ENCODE data around the gene CDK14. TPM values are rescaled to one million over a fixed set of nuclear protein-coding genes. Genes with fewer than 3 reads are reported as not detected.

CDK14 gene
- polyA plus RNA-seq, 12 donors, result 16.8 to 28.5 (median 23.8) TPM; not detected in 1

- DNase-seq, result peak; percentile 40
Observed at GRCh38 chr7:90595342-90595800, 750 bp upstream of the CDK14 start.

DNA sequence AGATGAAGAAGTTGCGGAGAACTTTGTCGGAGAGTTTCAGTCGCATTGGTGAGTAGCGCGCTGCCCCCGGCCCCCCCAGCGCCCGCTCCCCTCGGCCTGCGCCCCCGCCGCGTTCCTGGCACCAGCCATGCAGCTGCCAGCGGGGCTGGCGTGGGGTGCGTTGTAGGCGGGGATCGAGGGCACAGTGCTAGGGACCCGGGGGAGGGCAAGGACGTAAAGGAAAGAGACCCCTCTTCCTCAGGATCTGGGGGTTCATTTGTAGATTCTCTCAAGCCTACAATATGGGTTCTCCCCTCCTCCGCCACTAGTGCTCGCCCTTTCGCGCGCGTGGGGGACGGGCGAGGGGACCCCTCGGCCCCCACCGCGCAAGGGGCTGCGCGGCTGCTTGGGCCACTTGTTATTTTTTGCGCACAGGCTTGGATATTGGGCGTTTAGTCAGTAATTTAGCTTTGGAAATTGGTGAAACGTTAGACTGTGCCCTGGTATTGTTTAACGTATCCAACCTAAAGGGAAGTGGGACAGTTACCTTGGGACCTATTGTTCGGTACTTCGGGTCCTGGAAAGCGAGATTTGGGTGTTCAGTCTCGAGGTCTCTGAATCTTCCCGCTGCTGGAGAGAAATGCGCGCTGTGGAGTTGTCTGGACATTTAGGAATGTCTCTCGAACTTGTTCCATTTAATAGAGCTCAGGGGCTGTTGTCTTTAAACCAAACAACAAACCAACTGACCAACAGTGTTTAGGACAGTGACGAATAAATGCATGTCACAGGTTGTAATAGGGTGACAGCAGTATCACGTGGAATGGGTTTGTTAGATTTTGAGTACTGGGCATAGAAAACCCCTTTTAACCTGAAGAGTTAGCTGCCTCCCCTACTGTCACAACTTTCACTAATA lies 796 bp downstream of the CDK14 start:
- DNase-seq, result peak; percentile 60

DNA sequence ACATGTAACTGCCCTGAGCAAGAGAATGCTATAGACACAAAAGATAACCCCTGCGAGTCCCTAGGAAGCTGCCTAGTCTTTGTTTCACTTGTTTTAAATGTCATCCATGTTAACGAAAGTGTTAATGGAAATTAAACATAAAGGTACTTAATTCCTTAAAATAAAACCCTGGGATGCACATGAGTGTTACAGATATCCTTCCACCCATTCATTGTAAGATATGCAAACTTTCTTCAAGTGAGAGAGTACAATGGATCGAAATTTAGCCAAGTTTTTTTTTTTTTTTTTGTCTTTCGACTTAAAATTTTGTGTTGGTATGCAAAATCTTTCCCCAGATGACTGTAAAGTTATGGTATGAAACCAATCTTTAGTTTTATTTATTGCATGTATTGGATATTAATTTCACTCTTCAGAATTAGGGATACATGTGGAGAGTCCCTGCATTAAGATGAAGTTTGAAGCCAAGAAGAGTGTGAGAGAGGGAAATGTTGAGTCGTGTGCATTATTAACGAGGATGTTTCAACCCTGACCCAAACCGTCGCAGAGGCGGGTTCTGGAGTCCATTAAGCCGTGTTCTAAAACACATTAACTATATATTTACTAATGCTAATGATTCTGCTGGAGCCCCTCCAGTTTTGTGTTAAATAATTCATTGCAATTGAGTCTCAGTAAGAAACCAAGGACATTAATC lies 1.6 kb downstream of the CDK14 start:
- DNase-seq, result peak; percentile 41

- DNase-seq, result no peak
Observed at GRCh38 chr7:90599038-90599437, 2.9 kb downstream of the CDK14 start.

DNA sequence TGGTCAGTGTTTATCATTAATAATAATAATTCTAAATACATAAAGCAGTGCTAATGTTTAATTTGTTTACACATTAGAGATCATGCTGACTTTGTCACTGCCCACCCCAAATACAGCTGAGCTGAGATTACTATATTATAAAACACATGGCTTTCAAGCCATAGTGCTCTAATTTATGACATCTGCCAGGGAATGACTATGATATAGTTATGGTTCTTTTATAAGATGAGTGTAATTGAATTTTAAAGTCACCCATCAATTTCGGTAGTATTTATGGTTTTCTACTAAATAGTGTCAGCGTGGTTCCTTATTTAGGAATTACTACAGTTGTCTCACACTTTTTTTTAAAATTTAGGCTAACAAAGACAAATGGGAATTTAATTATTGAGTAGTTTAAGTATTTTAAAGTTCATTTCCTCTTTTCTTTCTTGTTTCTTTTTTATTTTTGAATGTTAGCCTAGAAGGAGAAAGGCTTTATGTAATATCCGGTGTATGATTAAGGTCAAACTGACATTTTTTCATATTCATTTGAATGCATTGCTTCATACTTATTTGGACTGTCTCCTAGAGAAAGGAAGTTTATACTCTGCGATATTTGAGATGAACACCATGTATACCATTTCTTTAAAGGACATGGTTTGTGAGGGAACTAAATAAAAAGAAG lies 3.9 kb downstream of the CDK14 start:
- DNase-seq, result no peak

DNA sequence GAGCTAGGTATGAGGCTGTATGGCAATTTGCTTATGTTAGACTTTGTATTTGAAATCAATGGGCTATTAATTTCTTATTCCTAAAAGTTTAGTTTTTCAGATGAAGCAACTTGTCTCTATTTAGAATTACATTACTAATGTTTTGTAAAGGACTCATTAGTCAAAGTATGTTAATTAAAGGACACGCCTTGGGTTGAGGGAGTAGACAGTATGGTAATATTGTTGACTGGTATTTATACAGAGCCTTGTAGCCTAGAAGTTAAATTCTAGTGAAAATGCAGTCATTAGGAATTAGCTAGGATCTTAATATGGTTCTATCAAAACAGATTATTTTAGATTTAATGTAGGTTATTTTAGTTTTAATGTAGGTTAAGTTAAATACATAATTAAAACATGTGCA lies 6.2 kb downstream of the CDK14 start:
- DNase-seq, result no peak

GRCh38 chr7:90603346-90603745 lies 7.2 kb downstream of the CDK14 start:
- no peak for DNase-seq

GRCh38 chr7:90604383-90604782 lies 8.3 kb downstream of the CDK14 start:
- no peak for DNase-seq

- peak; percentile 24 for DNase-seq
Observed at GRCh38 chr7:90605055-90605454, 8.9 kb downstream of the CDK14 start.

DNA sequence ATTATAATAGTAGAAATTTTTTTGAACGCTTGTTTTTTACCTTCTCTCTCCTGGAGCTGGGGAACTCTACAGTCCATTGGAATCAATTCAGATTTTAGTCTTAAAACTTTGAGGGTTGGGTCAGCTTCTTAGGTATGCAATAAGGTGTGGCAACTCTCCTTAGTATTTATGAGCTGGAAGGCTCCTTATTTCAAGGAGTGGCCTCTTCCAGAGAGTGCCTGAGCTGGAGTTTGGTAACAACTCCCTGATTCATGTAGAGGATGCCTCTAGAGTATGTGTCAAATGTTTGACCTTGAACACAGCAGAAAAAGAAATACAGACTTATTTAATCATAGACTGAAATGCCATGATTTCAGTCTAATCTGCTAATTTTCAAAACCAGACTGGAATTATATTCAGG lies 11.1 kb downstream of the CDK14 start:
- no peak for DNase-seq

DNA sequence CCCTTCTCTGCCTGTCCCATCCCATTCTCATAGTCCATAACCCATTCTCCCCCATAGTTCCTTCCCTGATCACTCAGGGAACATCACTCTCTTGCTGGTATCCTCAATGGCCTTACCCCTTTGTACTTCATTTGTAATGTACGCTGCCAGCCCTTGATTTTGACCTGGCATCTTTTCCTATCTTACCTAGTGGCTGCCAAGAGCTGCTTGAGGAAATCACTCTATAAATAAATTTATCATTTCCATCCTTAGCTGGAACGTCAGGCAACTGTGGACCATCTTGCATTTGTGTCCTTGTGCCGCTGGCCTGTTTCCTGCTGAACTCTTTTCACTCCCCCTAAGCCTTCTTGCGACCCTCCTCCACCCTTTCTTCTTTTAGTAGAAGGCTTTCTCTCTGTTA lies 14.0 kb downstream of the CDK14 start:
- no peak for DNase-seq

- no peak for DNase-seq
Observed at GRCh38 chr7:90611115-90611514, 15.0 kb downstream of the CDK14 start.

DNA sequence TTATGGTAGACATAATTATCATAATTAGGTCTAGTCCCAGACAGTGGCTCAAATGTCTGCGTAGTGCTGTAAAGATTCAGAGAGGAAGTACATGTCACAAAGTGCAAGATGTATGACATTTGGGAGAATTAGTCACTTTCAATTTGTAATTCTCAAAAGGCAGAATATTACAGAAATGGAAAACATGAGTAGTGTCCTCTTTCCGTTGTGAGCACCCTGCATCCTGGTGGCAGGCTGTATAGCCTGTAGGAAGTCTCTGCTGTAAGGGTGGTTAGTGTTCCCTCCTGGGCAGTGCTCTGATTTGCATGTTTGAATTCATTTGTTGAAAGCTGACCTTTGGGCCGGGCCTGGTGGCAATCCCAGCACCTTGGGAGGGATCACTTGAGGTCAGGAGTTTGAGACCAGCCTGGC lies 17.0 kb downstream of the CDK14 start:
- no peak for DNase-seq

- DNase-seq, result no peak
Observed at GRCh38 chr7:90617442-90617841, 21.3 kb downstream of the CDK14 start.

DNA sequence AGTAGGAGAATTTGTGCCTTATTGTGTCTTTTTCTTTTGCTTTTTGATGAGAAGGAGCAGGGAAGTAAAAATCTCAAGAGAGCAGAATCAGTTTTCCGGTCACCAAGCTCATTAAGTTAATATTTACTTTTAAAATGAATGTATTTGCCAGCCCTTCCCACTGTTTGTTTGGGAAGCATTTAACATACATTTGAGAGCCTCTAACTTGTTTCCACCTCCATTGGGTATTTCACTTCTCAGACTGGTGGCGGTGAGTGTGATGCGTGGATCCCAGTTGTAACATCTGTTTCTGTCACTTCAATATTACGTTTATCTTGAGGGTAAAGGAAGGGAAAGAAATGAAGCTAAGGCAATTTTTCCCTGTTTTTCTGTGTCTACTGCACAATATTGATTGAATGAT lies 22.8 kb downstream of the CDK14 start:
- DNase-seq, result no peak

- no peak for DNase-seq
Observed at GRCh38 chr7:90621125-90621746, 25.1 kb downstream of the CDK14 start.

DNA sequence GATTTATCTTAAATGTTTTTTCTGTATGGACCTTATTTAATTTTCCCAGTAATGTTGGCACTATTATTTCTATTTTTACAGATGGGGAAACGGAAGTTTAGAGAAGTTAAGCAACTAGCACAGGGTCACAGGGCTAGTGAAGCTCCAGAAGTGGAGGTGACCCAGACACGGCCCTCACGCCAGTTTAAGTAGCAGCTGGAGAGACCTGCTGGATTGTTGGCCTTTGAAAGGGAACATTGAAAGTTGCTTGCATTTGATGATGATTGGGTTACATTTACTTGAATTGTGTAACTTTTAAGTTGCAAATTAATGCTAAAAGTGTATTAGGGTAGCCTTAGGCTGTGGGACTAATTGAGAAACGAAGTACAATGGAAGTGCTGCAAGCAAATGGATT lies 25.6 kb downstream of the CDK14 start:
- no peak for DNase-seq

- DNase-seq, result no peak
Observed at GRCh38 chr7:90622670-90623069, 26.5 kb downstream of the CDK14 start.

DNA sequence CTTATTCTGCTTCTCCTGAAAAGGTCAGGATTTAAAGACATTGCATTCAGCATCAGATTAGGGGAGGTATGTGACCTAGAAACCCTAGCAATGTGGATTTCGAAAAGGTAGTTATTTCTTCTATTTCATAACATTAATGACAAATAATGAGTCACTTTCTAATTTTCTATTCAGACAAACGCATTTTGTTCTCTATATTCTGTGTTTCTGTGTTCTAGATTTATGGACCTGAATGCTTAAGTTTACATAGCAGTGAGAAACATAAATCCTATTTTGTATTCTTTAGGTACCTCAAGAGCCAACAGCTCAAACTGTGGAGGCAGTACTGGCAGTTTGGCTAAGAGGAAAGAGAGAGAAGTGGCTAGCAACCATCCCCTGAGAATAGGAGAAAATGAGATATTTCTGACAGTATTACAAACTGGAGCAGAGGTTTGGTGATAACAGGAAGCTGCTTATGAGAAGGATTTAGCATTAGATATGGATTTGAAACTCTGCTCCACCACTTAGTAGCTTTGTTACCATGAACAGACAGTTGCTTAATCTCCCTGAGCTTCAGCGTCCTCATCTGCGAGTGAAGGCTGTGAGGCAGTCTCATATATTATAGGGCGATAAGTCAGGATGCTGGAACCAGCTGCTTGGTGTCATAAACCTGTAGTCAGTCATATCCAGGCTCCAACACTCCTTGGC lies 28.2 kb downstream of the CDK14 start:
- no peak for DNase-seq

GRCh38 chr7:90625051-90625450 lies 28.9 kb downstream of the CDK14 start:
- no peak for DNase-seq

GRCh38 chr7:90625562-90625961 lies 29.4 kb downstream of the CDK14 start:
- peak; percentile 52 for DNase-seq

DNA sequence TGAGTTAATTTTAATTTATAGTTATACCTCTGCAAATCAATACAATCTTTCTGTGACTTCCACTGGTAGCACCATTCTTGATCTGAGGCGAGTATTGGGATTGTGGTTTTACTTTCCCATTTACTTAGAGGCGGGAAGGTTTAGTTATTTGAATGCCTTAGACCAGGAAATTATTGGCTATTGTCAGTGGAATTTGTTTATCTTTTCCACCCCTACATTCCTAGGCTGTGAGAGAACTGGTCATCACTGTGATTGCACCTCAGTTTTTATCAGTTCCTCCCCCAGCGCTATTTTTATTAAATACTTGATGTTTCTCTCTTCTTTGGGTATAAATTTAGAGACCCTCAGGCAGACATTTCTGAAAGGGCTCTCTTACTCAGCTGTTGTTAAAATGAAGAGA lies 29.9 kb downstream of the CDK14 start:
- no peak for DNase-seq

Measured in muscle of arm (tissue), 12 donors.